ENCODE results near the gene GALNT2.
A peak's percentile ranks its signal among the peaks of the same experiment; 100 is the strongest.

The GALNT2 gene

GRCh38 chr1:230136453-230137336 lies 69.7 kb downstream of the GALNT2 start:
- DNase-seq, result no peak

DNA sequence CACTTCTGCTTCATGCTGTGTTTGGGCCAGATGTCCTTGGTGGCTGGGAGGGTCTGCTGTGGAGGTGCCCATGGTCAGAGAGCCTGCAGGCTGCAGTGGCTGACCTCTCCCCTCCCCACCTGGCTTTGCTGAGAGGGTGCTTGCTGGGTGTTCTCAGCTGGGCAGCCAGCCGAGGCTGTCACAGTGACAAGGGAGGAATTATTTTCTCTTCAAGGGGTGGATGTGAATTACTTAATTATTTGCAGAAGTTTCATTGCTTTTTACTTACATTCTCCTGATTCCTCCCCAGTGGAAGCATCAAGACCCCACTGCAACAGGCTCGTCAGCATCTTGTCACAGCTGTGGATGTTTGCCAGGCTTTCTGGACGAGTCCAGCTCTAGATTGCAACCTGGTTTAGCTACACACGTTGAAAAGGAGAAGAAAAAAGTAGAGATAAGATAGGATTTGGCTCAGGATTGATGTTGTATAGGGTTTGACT lies 70.3 kb downstream of the GALNT2 start:
- no peak for DNase-seq

DNA sequence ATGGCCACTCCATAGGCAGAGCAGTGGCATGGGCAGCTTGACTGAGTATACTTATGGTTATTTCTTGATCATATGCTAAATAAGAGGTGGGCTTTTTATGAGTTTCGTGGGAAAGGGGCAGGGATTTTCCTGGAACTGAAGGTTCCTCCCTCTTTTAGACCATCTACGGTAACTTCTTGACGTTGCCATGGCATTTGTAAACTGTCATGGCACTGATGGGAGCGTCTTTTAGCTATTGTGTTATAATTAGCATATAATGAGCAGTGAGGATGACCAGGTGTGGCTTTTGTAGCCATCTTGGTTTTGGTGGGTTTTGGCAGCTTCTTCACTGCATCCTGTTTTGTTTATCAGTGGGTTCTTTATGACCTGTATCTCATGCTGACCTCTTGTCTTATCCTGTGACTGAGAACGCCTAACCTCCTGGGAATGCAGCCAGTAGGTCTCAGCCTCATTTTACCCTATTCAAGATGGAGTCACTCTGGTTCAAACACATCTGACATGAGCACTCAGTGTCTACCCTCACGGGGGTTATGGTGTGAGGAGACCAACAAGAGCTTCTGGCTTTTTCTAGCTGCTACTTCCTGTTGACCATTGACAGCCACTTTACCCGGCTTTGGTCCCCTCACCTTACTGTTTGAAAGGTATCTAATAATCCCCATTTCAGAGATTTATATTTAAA lies 71.7 kb downstream of the GALNT2 start:
- peak; percentile 55 for DNase-seq

DNA sequence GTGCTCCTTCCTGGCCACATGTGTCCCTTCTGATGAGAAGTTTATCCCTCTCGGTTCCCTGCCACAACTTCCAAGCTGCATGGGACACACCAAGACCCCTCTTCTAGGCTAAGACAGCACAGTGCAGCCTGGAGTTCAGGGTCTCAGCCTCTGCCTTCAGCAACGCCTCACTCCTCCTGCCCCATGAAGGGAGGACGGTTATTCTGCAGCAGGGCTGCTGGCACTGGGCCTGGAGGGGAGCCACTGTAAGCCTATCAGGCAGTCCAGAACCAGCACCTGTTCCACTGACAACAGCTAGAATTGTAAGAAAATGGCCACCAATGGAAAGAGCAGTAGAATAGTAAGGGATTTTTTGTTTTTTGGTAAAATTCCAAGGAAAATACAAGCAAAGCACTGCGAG lies 72.3 kb downstream of the GALNT2 start:
- no peak for DNase-seq

DNA sequence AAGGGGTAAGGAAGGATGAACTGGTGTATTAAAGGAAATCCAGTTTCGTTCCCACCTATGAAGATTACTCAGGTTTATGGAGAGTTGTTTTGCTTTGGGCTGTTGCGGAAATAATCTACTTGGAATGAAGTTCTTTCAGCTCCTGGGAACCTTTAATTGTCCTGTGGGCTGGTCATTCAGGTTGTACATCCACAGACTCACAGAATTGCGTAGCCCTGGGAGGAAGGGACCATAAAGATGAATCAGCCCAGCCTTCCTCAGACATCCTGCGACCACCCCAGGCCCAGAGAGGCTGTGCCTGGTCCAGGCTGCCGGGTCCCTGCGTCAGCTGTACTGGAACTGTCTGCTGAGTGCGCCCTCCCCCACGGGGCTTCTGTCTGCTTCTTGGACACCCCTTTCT lies 72.7 kb downstream of the GALNT2 start:
- DNase-seq, result no peak

DNA sequence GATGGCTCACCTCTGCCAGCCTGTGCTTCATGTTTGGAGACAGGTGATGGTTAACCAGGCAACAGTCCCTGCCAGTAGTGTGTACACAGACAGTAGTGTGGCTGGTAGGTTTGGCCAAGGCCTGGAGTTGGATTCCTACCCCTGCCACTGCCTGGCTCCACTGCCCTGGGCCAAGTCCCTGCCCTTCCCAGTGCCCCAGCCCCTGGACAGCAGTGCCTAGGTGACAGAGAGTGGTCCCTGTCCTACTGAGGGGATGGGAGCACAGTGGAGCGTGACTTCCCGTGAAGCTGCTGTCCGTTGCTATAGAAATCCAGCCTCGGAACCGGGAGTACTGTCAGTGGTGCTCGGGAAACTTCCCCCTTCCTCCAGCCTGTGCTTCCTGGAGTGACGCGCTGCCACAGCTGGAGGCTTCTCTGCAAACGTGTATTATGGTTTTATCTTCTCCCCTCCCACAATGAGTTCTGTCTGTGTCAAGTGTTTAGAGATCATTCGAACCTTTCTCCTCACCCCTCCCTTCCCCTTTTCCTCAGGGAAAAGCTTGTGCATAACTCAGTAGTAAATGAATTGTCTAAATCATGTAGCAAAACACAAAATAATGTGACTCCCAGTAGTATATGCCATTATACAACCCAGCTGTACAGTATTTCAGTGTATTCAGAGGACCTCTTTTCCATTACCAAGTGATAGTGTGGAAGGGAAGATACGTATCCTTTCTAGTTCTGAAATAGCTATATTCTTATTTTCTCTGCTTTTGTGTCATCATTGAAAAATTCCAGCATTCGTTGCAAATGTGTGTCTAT lies 73.4 kb downstream of the GALNT2 start:
- peak; percentile 43 for DNase-seq

GRCh38 chr1:230141021-230141648 lies 74.1 kb downstream of the GALNT2 start:
- DNase-seq, result no peak

DNA sequence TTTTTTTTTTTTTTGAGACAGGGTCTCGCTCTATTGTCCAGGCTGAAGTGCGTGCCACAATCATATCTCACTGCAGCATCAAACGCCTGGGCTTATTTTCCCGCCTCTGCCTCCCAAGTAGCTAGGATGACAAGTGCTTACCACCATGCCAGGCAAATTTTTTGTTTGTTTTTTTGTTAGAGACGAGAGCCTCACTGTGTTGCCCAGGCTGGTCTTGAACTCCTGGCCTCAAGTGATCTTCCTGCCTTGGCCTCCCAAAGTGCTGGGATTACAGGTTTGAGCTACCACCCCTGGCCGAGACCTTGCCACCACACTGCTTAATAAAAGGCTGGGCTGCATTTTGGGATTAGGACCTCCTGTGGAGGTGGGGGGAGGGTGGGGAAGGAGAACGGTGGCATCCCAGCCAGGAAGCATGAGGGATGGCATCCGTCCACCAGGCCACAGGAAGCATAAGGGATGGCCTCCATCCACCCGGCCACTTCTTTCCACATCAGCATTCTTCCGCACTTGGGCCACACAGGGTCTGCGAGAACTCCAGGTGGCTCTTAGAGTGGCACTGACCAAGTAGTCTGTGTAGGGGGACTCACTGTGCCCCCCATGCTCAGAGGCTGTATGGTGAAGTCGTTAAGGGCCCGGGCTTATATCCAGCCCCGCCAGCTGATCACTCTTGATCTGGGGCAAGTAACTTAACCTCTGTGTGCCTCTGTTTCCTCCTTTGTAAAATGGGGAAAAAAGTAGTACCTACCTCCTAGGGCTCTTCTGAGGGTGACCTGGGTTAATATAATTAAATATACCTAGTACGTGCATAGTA lies 75.0 kb downstream of the GALNT2 start:
- DNase-seq, result no peak

DNA sequence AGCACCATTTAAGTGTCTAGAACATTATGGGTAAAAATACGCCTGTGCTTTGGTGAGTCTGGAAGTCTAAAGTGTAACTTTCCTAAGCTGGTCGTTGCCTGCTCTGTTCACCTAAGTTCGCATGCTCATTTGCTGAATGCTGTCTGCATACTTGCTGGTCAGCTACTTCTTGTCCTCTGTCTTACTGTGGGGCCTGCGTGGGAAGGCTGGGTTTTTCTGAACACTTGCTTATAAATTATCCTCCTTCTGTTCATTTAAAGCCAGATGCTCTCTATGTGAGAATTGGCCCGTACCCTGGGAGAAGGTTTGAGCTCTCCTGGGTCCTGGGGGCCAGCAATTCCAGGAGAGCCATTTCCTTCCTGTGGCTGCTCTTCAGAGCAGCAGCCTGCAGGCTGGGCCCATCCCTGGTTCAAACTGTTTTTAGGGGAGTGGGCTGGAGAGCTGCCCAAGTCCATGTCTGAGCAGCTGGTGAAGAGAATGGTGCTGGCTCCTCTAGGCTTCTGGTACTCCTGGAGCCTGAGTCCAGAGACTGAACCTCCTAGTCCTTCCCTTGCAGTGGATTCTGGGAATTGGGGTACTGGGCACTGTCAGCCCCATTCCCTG lies 75.7 kb downstream of the GALNT2 start:
- DNase-seq, result no peak

- DNase-seq, result peak; percentile 92
Observed at GRCh38 chr1:230143534-230143933, 76.5 kb downstream of the GALNT2 start.

- DNase-seq, result peak; percentile 62
Observed at GRCh38 chr1:230144010-230144614, 77.1 kb downstream of the GALNT2 start.

DNA sequence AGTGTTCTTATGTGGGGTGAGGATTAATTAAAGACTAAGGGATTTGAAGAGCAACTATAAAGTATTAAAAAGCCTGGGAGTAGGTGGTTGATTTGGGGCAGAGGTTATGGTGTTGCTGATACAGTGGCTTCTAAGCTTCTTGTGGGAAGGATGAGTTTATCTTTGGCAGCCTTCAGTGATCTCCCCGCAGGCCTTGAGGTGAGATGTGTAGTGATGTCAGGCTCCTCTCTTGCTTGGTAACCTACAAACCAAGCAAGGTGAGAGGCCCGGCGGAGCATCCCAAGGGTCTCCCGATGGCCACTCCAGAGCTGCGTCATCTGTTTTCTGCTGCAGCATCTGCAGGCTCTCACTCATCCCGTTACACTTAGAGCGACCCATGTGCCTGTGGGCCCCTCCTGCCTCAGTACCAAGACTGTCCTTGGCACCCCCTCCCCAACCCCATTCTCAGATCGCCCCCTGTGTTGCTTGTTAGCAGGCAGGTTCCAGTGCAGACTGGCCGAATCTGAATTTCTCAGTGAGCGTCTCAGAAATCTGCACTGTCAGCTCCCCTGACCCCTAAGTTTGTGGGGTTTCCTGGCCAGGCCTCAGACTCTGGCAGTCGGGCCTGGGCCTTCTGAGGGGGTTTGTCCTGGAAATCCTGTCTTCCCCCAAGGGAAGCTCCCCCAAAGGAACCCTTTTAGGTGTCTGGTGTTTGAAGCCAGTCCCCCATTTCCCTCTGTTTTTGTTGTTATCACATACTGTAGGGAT lies 77.9 kb downstream of the GALNT2 start:
- peak; percentile 41 for DNase-seq

DNA sequence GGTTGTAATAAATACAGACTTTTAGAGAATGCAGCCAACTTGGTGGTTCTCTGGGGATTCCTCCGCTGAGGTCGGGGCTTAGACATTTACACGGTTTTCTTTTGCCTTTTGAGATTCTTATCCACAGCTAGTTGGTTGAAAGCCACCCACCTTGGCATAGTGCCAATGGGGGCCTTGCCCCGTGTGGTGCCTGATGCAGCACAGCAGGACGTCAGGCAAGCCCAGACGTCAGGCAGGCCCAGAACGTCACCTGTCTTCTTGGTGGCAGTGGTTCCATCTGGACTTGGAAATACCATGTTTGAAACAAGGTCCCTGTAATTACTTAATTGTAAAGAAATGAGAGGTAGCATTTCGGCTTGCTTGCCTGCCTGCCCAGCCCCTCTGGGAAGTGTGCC lies 78.5 kb downstream of the GALNT2 start:
- DNase-seq, result peak; percentile 71

DNA sequence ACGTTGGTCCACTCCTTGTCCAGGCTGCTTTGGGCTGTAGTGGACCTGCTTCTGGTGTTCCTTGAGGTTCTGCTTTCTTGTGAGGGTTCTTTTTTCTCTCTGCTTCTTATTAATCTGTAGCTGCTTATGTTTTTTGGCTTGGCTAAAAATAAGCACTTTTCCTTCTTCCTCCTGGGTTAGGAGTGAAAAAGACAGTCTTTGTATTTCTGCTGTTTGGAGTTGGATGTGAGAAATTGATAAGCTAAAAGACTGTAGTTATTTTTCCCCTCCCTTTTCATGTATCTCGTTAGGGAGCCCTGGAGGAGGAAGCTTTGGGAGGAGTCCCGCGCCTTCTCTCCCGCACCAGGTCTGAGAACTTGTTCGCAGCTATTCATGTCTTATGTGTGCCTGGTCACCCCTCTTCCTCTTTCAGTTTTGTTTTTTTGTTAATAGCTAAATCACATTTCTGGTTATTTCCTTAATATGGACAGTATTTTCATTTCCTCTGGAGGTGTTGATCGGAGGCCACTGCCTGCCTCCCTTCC lies 79.0 kb downstream of the GALNT2 start:
- peak; percentile 94 for DNase-seq

DNA sequence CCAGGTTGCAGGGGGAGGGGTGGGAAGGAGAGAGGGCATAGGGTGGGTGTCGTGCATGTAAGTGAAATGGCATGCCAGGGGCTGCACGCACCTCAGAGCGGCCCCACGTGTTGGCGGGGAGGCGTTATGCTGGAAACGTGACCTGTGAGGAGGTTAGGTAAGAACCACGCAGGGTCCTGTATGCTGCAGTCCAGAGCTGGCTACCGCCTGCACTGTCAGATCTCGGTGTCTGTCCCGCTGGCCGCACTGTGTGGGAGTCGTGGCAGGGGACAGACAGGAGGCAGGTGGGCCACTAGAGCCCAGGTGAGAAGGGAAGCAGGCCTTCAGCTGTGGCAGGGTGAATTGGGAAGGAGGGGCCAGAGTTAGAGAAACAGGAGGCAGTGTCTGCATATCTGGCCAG lies 79.7 kb downstream of the GALNT2 start:
- no peak for DNase-seq

DNA sequence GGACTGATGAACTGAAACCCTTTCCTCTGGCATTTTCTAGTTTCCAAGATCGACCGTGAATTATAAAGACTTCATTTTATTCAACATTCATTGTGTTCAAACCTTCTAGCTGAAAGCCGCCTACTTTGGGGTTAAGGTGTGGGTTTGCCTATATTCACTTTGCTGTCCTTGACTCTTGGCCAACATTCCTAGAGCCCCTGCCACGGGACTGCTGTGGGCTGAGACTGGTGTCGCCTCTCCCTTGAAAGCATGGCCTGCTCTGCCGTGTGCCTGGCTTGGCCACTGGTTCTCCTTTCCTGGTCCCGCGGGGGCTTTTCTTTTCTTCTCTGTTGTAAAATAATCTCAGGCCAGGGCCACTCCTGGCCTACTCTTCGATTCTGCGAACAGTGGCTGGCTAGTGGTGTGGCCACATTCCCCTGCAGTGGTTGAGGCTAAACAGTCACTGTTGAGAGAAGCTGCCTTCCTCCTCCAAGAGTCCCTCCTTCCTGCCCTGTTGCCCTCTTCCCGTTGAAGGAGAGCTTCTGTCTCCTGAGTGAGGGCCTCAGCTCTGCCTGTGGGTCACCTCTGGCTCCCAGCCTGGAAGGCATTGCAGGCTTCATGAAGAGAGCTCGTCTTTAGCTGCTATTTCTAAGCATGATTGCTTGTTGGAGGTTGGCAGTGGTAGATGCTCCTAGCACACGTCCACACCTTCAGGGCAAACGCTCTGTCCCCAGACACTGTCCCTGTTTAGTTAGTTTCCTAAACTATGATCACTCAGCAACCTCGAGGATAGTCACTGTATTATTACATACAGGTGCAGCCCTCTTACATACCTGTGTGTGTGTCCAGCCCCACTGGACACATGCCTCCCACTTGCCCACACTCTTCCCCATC lies 80.5 kb downstream of the GALNT2 start:
- no peak for DNase-seq

DNA sequence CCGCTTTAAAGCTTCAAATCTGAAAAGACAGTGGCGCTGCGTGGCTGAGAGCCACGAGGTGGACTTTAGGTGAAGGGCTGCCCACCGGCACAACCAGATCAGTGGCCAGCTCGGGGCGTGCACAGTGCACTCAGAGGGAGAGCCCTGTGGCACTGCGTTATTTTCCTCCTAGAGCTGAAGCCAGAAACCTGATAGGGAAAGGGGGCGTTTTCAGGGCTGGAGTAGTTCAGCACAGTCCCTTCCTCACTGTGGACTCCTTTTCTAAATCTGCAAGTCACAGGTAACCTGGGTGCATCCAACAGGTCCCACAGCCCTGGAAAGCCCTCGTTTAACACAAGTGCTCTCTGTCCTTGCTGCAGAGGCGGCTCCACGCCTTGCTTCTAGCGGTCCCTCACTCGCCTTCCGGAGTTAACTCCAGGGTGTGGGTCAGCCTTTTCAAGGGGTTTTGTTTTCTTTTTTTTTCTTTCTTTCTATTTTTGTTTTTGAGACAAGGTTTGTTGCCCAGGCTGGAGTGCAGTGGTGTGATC lies 81.2 kb downstream of the GALNT2 start:
- DNase-seq, result no peak

- DNase-seq, result no peak
Observed at GRCh38 chr1:230148768-230149469, 81.9 kb downstream of the GALNT2 start.
